GM18526 (cell line): Measurements from ENCODE around the gene PPIP5K1.
A peak's percentile ranks its signal among the peaks of the same experiment; 100 is the strongest.

Experiments
- POLR2A ChIP-seq: IDR thresholded peaks from 3 replicates; pipeline ENCODE4 v1.6.1; 2011; ENCODE audit not compliant: insufficient read length; ENCODE audit errors: extremely low read depth

Gene PPIP5K1

GRCh38 chr15:43492673-43493601 lies 97.1 kb downstream of the PPIP5K1 start, which contains the start of gene TP53BP1:
TSS of gene TP53BP1 (minus strand) at chr15:43493156. CDS start at chr15:43493043, 113 bp downstream.
- TF ChIP-seq POLR2A: peak; percentile 40

DNA sequence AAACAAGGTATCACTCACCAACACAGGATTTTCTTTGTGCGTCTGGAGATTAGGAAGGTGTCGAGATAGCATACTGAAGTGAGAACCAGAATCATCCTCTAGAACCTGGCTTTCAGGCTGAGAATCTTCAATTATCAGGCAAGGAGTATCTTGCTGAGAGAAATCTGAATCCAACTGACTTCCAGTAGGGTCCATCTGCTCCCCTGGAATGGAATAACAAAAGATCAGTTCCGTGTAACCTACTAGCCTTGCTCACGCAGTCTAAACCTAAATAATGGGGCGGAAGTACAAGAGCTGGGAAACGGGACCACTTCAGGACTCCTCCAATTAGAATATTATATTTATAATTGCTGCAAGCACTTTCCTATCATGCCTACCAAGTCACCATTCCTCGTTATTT lies 97.7 kb downstream of the PPIP5K1 start:
- no peak for TF ChIP-seq POLR2A

- no peak for TF ChIP-seq POLR2A
These were observed 100.8 kb downstream of the PPIP5K1 start for GRCh38 chr15:43489191-43489590.

DNA sequence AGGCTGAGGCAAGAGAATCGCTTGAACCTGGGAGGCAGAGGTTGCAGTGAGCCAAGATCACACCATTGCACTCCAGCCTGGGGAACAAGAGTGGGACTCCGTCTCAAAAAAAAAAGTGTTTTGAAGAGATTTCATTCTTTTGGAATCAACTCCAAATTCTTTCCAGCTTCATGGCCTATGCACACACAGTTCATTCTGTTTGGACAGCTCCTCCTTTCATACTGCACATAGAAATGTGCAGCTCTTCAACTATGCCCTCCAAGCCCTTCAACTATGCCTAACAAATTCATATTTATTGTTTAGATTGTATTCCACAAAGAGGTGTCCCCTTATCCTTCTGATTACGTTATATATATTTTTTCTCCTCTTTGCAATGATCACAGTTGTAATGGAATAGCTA lies 101.2 kb downstream of the PPIP5K1 start:
- TF ChIP-seq POLR2A: no peak

- no peak for TF ChIP-seq POLR2A
These were observed 102.6 kb downstream of the PPIP5K1 start for GRCh38 chr15:43487271-43487895.

DNA sequence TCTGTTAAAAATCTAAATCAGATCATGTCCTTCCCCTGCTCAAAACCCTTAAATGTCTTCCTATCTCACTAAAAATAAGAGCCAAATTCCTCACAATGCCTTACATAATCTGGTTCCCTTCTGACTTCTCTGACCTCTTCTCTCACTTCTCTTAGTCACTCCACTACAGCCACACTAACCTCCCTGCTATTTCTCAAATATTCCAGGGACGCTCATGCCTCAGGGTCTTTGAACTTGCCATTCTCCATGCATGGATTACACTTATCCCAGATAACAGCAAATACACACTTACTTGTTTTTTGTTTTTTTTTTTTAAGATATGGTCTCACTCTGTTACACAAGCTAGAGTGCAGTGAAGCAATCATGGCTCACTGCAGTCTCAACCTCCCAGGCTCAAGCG lies 105.6 kb downstream of the PPIP5K1 start:
- no peak for TF ChIP-seq POLR2A
